NCI-H2196 (cell line): ENCODE results near the gene WDR46.
"Not testable (repeated sequence)": the region's sequence is repeated elsewhere in the genome, so short reads cannot be mapped to it uniquely, and the experiment has no call there.

ENCODE experiments used
- DNase-seq: peaks from one replicate; lab custom pipeline; 2025; ENCODE audit not compliant: unreplicated experiment; lab: John Stamatoyannopoulos, UW

Gene WDR46

DNA sequence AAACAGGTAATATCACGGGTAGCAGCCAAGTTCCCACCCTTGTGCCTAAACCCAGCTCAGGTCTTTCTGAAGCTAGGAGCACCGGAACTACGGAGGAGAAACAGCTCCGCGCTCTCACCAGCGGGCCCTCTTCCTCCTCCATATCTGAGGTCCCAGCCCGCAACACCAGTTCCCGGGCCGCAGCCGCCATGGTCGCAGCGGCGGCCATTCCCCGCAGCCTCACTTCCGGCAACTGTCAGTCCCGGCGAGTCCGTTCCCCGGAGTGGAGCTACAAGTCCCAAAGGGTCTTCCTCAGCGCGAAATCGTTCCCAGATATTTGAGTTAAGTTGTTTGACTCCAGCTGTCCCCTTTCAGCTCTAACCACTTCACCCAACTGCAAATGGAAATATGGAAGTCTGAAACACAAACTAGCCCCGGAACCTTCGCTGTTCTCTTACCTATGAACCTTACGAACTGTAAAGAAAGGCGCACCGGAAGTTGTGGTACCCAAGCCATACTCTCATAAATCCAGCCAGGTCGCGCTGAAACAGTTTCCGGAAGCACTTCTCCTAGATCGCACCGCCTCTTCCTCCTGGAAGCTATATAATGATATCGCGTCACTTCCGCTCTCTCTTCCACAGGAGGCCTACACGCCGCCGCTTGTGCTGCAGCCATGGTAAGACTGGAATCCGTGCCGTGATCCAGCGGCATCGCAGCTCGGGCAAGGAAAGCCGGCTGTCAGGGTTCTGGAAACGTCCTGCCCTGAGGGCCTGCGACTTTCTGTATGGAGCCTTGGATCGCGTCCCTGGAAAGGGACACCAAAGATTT lies 17.4 kb downstream of the WDR46 start, which contains the start of the genes RPS18 and VPS52:
Gene RPS18, plus strand, starts transcription at position 608 of the 807 bp plus-strand sequence. Its CDS starts 45 bp downstream, at position 653.
Gene VPS52, minus strand, starts transcription at position 409 of the 807 bp plus-strand sequence. Its CDS starts 201 bp downstream, at position 208.
- DNase-seq = peak; percentile 99

DNA sequence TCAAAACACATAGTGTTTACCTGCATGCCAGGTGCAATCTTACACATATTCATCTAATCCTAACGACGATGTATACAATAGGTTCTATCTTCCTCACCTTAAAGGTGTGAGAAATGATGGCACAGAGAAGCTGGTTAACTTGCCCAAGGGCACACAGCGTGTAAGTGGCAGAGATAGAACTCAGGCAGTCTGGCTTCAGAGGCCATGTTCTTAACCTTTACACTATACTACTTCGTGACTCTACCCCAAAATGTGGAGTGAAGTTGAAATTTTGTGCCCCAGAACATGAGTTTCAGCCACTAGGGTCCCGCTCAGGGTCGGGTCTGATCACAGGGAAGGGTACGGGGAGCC lies 17.9 kb downstream of the WDR46 start:
- no peak for DNase-seq

DNA sequence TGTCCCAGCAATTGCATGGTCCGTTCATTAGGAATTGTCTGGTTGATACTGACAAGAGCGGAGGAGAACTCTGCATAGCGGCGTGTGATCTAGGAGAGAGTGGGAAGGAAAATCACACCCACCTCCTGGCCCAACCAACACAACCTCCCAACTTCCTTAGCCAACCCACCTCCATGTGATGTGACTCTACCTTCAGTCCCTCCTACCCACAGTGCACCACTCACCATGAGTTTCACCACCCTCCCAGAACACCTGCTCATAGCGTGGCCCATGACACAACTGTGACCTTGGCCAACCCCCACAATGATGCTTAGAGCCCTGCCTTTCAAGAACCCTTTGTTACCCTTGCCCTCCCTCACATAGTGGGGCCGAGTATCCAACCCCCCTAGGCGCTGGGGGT lies 25.0 kb downstream of the WDR46 start:
- DNase-seq = no peak

DNA sequence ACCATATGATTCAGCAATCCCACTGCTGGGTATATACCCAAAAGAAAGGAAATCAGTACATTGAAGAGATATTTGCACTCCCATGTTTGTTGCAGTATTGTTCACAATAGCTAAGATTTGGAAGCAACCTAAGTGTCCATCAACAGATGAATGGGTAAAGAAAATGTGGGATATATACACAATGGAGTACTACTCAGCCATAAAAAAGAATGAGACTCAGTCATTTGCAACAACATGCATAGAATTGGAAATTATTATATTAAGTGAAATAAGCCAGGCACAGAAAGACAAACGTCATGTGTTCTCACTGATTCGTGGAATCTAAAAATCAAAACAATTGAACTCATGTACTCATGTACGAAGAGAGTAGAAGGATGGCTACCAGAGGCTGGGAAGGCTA lies 26.5 kb downstream of the WDR46 start:
- not testable (repeated sequence) for DNase-seq

DNA sequence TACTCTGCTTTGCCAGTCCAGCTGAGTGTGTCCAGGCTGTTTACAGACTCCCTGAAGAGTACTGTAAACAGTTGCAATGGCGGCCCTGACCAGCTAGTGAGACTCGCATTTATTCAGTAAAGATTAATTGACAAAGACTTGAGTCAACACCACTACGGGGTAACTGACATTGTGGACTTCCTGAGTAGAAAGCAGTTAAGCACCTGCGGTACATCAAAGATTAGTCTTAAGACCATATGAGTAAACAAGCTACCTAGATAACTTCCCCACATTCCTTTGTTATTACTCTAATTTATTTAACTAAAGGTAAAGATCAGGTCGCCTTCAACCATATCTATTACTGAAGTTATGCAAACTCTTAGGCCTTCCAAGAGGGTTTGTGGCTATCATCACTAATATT lies 30.0 kb downstream of the WDR46 start:
- DNase-seq = no peak

DNA sequence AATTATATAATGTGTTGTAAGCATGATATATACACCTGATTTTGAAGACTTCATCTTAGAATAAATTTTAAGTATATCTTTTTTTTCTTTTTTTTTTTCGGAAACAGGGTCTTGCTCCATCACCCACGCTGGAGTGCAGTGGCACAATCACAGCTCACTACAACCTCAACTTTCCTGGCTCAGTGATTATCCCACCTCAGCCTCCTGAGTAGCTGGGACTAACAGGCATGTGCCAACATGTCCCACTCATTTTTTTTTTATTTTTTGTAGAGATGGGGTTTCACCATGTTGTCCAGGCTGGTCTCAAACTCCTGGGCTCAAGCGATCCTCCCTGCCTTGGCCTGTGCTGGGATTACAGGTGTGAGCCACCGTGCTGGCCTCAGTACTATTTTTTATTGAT lies 34.4 kb downstream of the WDR46 start:
- no peak for DNase-seq

DNA sequence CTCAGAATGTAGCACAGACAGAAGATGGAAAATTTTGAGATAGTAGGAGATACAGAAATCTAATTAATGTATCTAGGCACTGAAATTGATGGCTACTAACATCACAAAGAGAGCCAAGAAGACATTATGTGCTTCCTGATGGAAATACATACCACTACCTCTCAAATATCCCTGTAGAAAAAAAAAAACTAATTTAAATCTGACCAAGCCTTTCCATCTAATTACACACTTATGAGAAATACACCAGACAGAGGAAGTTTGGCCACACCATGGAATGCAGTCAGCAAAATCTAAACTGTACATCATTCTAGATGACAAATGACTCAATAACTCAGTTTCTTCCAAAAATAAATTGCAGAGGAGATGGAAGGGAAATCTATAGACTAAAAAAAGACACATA lies 36.3 kb downstream of the WDR46 start:
- no peak for DNase-seq

DNA sequence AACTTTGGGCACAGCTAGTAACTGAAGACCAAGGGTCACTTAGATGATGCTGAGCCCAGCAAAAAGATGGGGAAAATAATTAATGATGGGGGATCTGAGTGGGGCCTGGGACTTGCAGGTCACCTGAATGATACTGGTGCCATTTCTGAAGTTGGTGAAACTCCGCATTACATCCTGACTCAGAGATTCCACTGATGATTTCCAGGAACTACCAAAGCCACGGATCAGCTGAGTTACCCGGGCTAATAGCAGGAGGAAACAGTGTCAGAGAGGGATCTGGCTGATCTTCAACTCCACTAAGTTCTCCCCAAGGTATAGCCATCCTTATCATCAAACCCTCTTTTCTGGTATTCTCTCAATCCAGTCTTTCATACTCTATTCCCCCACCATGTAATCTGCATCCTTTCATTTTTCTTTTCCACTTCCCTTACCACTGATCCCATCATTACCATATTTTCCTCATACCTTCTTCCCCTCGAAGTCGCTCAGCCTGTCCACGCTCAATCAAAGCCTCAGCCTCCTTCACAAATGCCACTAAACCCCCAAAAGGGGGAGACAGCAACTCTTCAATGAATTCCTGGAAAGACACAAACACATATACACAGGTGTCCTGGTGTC lies 37.5 kb downstream of the WDR46 start:
- DNase-seq = no peak

DNA sequence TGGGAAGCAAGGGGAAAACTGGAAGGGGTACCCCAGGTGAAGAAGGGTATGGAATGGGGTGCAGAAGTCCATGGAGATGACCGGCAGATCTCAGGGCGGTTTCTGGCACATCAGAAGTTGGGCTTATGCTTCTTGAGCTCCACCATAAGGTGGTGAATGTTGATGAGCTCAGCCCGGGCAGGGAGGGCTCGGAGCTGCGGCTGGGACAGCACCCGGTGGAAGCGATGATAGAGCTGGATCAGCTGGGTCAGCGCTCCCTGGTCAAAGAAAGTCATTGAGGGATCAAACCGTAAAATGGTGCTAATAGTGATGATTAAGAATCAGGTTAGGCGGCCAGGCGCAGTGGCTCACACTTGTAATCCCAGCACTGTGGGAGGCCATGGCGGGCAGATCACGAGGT lies 38.3 kb downstream of the WDR46 start:
- DNase-seq = no peak

DNA sequence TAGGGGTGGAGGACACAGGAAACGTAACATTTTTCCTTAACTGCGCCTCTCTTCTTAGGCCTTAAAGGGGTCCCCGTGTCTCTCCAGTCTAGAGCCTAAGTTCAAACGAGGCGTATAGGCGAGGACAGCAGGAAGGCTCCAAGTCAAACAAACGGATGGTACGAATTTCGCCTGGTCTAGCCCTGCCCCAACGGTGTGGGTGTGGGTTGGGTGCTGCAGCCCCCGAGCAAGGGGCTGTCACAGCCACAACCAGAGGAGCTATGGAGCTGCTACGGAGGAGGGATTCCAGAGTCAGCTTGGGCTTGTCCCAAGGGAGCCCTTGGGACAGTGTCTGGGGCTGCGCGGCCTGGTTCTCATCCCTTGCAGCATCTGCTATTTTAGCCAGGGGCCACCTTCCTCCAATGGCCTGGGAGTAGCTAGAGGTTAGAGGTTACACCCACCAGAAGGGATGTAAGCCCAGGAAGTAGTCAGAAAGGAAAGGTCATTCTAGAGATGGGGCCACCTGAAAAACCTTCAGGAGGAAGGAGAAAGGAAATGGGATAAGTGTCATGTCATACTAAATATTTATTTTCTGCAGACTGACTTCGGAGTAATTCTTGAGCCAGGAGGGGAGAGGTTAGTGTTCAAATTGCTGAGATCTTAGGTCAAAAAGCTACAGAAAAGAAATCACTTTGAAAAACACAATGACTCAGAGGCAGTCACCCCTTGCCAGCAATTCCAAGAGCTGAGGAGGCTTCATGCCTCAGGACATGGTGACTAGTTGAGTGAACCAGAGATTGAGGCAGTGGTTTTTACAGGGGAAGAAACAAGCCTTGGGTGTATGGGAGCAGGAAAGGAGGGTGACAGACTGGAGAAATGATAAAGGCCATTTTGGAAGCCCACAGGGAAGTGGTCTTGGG lies 39.1 kb downstream of the WDR46 start:
- DNase-seq = no peak

DNA sequence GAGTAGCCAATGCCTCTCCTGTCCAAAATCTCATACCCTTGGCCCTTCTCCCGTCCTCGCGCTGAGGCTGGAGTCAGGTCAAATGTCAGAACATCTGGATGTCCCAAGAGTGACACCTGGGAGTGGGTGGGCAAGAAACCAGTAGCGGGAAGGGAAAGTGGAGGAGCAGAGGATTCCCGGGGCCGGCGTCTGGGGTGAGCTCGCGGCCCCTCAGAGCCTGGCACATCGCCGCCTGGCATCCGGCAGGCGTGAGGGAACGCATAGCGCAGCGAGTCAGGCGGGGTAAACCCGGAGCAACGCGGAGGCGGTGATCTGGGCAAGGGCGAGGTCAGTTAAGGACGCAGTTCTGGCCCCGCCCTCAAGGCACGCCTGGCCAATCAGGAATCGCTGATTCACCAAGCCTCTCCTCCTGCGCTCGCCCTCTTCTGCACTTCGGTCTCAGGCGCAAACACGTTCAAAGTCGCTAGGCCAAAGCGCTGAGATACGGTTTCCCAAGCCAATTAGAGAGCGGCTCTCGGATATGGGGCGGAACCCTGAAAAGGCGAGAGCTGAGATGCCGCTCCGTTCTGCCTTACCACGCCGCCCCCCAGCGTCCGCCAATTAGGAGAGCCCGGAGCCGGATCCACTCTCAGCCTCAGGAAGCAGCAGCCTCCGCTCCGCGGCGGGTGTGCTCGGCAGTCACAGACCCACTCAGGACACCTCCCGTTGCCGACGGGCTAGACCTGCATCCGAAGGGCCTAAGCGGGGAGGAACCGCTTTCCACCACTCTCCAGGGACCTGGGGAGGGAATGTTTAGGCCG lies 39.9 kb downstream of the WDR46 start:
- peak; percentile 100 for DNase-seq

DNA sequence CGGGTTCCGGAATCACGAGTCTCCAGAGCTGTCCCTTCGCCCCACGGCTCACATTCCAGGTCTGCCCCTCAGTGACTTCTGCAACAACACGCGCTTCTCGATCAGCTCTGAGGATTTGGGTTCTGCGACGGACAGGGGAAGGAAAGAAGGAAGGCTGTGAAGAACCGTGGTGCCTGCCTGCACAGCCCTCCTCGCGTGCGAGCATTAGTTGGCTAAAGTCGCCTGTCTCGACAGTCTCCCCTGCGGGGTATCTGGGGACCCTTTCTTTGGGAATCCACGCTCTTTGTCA lies 40.5 kb downstream of the WDR46 start:
- DNase-seq = peak; percentile 72

DNA sequence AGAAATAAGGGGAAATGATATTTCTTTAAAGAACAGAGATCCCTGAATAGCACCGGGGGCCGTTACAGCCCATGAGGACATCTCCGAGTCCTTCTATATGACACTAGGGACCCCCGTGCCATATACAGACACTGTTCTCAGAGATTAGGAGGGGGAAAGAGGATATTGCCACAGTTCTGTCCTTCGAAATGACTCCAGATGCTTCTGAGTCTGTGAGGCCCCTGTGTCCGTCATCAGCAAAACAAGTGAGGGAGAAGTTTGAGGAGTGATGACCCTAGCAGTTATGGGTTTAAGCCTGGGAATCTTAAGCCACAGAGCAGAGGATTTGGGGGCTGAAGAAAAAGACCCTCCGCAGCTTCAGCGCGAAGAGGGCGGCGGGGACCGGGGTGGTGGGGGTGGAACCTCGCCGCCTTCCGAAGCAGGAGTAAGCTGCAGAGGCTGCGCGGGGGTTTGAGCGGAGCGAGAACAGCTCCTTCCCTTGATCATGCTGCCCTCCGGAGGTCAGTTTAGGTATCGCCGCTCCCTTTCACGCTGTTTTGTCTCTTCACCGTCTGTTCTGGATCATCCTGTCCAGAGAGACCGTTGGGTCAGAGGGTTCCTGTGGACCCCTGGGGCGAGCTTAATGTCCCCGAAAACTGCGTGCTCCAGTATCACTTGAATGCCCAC lies 40.9 kb downstream of the WDR46 start:
- peak; percentile 96 for DNase-seq

DNA sequence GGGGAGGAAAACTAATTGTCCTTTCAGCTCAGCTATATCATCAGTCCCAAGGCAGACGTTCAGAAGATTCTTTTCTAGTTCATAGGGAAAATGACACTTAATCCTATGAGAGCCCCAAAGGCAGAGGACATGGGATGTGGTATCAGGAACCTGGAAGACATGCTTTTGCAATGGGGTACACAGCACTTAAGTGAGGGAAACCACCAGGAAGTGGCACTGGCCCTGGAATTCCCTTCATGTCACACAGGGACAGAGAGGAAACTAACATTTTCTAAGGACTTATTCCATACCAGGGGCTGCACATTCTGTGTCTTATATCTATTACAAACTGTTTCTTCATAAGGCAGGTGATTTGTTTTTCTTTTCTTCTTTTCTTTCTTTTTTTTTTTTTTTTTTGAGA lies 45.6 kb downstream of the WDR46 start:
- no peak for DNase-seq

DNA sequence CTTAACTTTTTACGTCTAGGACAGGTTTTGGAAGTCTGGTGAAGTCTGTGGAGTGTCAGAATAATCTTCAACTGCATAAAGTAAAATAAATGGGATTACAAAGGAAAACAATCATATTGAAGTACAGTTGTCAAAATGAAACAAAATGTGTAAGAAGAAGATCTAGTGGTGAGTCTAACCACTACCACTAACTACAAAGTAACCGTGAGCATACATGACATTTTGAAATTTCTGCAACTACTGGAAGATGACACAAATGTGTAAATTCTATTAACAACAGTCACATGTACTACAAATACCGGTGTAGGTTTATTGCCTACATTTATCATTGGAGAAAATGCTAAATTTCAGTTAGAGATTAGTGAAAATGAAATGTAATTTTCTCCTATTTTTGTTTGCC lies 47.1 kb downstream of the WDR46 start:
- DNase-seq = no peak

DNA sequence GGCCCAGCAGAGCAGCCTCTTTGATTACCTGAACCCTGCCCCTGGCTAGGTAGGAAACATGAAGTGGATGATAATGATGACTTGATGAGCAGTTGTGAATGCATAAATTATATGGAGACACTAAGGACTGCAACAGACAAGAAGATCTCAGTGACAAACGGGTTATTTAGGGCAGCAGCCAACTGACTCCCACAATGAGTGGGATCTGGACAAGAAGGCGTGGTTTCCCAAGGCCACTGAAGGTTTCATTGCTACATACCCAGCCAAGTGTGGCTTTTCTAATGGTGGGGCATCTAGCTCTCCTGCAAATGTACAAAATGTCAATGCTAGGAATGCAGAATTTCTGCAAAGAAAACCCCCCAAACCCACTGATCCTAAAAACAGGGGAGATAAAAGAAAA lies 51.3 kb downstream of the WDR46 start:
- DNase-seq = no peak

DNA sequence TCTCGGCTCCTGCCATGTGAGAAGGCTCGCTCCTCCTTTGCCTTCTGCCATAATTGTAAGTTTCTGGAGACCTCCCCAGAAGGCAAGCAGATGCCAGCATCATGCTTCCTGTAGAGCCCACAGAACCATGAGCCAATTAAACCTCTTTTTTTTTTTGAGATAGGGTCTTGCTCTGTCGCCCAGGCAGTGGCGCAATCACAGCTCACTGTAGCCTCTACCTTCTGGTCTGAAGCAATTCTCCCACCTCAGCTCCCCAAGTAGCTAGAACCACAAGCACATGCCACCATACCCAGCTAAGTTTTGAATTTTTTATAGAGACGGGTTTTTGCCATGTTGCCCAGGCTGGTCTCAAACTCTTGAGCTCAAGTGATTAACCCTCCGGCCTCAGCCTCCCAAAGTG lies 52.2 kb downstream of the WDR46 start:
- no peak for DNase-seq

DNA sequence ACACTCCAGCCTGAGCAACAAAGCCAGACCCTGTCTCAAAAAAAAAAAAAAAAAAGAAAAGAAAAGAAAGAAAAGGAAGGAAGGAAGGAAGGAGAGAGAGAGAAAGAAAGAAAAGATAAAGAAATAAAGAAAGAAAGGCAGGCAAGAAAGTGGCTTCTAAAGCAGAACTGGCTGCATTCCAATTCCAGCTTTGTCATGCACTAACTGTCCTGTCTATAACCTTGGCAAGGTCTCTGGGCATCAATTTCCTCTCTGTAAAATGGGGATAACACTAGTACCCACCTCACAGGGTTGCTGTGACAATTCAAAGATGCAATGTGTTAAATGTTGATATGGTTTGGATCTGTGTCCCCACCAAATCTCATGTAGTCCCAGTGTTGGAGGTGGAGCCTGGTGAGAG lies 52.7 kb downstream of the WDR46 start:
- no peak for DNase-seq

DNA sequence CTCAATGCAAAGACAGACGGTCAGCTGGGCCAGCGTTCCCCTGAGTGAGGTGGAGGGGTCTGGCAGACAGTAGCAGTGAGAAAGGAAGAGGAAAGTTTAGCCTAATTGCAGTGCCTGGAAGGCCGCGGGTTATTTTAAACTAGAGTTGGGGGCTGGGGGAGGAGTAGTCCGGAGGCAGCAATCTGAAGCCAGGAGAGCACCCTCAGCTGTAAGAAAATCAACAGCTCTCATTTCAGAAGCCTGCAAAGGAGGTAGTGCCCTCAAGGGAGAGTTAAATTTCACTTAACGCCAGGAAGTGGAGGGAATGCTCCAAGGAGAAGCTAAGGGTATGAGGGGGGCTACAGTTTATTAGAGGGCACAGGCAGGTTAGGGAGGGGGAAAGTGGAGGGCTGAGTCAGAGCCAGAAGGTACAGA lies 53.8 kb downstream of the WDR46 start:
- no peak for DNase-seq
